DOHH2 (cell line): Measurements from ENCODE around the gene OR6F1.

Source experiments
- H3F3A ChIP-seq: fragments of 200-600 bp; sonication (generic), shearing (Covaris generic); 2 replicates; pipeline ENCODE4 v1.6.0; 2016; ENCODE audit warnings: antibody characterized with exemption, mild to moderate bottlenecking; ENCODE audit not compliant: control insufficient read depth, insufficient read depth
- H3K27ac ChIP-seq: fragments of 200-600 bp; sonication (generic); 2 replicates; pipeline ENCODE4 v1.5.1; 2014; ENCODE audit warnings: low read depth, mild to moderate bottlenecking, low read length, moderate library complexity
- H3K27me3 ChIP-seq: fragments of 200-600 bp; sonication (generic); 2 replicates; pipeline ENCODE4 v1.6.1; 2014; ENCODE audit warnings: mild to moderate bottlenecking, low read length, mixed read lengths; ENCODE audit not compliant: control insufficient read depth
- H3K36me3 ChIP-seq: fragments of 200-600 bp; sonication (generic); 2 replicates; pipeline ENCODE4 v1.6.1; 2014; ENCODE audit warnings: mild to moderate bottlenecking, low read length, moderate library complexity, mixed read lengths; ENCODE audit not compliant: control insufficient read depth
- H3K4me1 ChIP-seq: fragments of 200-600 bp; sonication (generic); 2 replicates; pipeline ENCODE4 v1.6.1; 2014; ENCODE audit warnings: mild to moderate bottlenecking, low read length, mixed read lengths; ENCODE audit not compliant: control insufficient read depth
- H3K4me2 ChIP-seq: fragments of 200-600 bp; sonication (generic); 2 replicates; pipeline ENCODE4 v1.6.0; 2014; ENCODE audit warnings: mild to moderate bottlenecking, low read length, moderate library complexity
- H3K4me3 ChIP-seq: fragments of 200-600 bp; sonication (generic); 2 replicates; pipeline ENCODE4 v1.5.1; 2014; ENCODE audit warnings: mild to moderate bottlenecking, low read length, mixed read lengths
- H3K79me2 ChIP-seq: fragments of 200-600 bp; sonication (generic); 2 replicates; pipeline ENCODE4 v1.6.1; 2014; ENCODE audit warnings: mild to moderate bottlenecking, low read length, mixed read lengths; ENCODE audit not compliant: control insufficient read depth
- H3K9me2 ChIP-seq: fragments of 200-600 bp; sonication (generic); replicated peaks from 2 replicates; pipeline ENCODE4 v1.6.1; 2014; ENCODE audit warnings: mild to moderate bottlenecking, low read length, mixed read lengths; ENCODE audit not compliant: control insufficient read depth
- H3K9me3 ChIP-seq: fragments of 200-600 bp; sonication (generic); 2 replicates; pipeline ENCODE4 v1.6.1; 2014; ENCODE audit warnings: antibody characterized with exemption, low read length, mixed read lengths; ENCODE audit not compliant: control insufficient read depth, insufficient read depth
- H4K20me1 ChIP-seq: fragments of 200-600 bp; sonication (generic); 2 replicates; pipeline ENCODE4 v1.6.0; 2014; ENCODE audit warnings: low read depth, mild to moderate bottlenecking, antibody characterized with exemption, low read length, moderate library complexity; ENCODE audit not compliant: control insufficient read depth, insufficient read depth
- CTCF ChIP-seq: fragments of 200-600 bp; sonication (generic); IDR thresholded peaks from one replicate; pipeline ENCODE4 v1.5.1; 2014; ENCODE audit warnings: antibody characterized with exemption, mild to moderate bottlenecking, low read depth, low read length; ENCODE audit not compliant: poor library complexity, severe bottlenecking
- EZH2phosphoT487 ChIP-seq: fragments of 200-600 bp; sonication (generic); IDR thresholded peaks from 2 replicates; pipeline ENCODE4 v1.6.1; 2017; ENCODE audit warnings: borderline replicate concordance, mild to moderate bottlenecking, antibody characterized with exemption, low read length, moderate library complexity, mixed read lengths

OR6F1 gene

GRCh38 chr1:247680171-247680570 is 36.3 kb downstream of the OR6F1 start:
- Histone ChIP-seq H3K4me1 (no peaks in the 10 kb centered on the region), H3K9me3 (no peaks in the 10 kb centered on the region), H3K9me2 (no peaks in the 10 kb centered on the region), H3K27me3 (no peaks in the 10 kb centered on the region), H4K20me1 (no peaks in the 10 kb centered on the region), H3K27ac (no peak overlapping the region), H3K4me2 (no peak overlapping the region), H3K36me3 (no peaks in the 10 kb centered on the region), H3K79me2 (no peaks in the 10 kb centered on the region), H3K4me3 (no peak overlapping the region), H3F3A (no peaks in the 10 kb centered on the region)
- no peak for TF ChIP-seq CTCF
- TF ChIP-seq EZH2phosphoT487: no peak

GRCh38 chr1:247679639-247680038 is 36.8 kb downstream of the OR6F1 start, which contains the start of gene OR13G1:
OR13G1 (minus strand) TSS chr1:247679739; CDS start chr1:247673041, 6,698 bp downstream.
- no peak for TF ChIP-seq EZH2phosphoT487
- TF ChIP-seq CTCF: no peak
- no peak within 1 kb of the TSS for H3K4me2 ChIP-seq
- H3K9me3 ChIP-seq: no peaks in the 10 kb centered on the region

DNA sequence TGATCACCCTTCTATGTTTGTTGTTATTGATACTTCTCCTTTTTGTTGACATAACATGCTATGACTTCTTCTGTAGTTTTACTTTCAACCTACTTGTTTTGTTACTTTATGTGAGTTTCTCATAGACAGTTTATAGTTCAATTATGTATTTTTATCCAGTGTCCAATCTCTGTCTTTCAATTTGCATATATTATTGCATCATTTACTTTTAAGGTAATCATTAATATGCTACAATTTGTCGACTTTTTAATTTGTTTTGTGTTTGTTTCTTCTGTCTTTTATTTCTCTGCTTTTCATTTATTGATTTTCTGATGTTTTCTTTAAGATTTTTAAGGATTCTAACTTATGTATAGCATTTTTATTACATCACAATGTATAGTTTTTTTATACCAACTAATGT is 47.2 kb downstream of the OR6F1 start:
- H3K27ac ChIP-seq: no peak overlapping the region
- H4K20me1 ChIP-seq: no peaks in the 10 kb centered on the region
- H3K4me3 ChIP-seq: no peak overlapping the region
- H3K9me2 ChIP-seq: no peaks in the 10 kb centered on the region
- no peaks in the 10 kb centered on the region for H3K9me3 ChIP-seq
- H3K4me2 ChIP-seq: no peak overlapping the region
- no peaks in the 10 kb centered on the region for H3K36me3 ChIP-seq
- no peaks in the 10 kb centered on the region for H3K4me1 ChIP-seq
- H3K79me2 ChIP-seq: no peaks in the 10 kb centered on the region
- no peaks in the 10 kb centered on the region for H3K27me3 ChIP-seq
- no peaks in the 10 kb centered on the region for H3F3A ChIP-seq
- no peak for TF ChIP-seq CTCF
- TF ChIP-seq EZH2phosphoT487: no peak

More at GRCh38 chr1:247679639-247680038, 36.8 kb downstream of the OR6F1 start, which contains the start of gene OR13G1:
- Histone ChIP-seq H3K27me3 (no peaks in the 10 kb centered on the region), H3F3A (no peaks in the 10 kb centered on the region), H3K79me2 (no peaks in the 10 kb centered on the region), H3K4me1 (no peaks in the 10 kb centered on the region), H3K36me3 (no peaks in the 10 kb centered on the region), H4K20me1 (no peaks in the 10 kb centered on the region), H3K27ac (no peak within 1 kb of the TSS), H3K4me3 (no peak within 1 kb of the TSS), H3K9me2 (no peaks in the 10 kb centered on the region)
